GM12878 (cell line): ENCODE measurements around the gene ACTL7A. TPM values are rescaled to one million over a fixed set of nuclear protein-coding genes. Genes with fewer than 3 reads are reported as not detected.

Source experiments
- ATAC-seq: fragments of 200-7000 bp; cut with Tn5 transposase; 3 replicates; pipeline ENCODE4 v1.9.1; 2020; ENCODE audit warnings: mild to moderate bottlenecking, moderate library complexity
- BruUV-seq: library from RNA; stranded (reverse); fragments of 400-500 nt; replicated peaks from 2 replicates; lab custom pipeline; 2021; lab: Mats Ljungman, UMichigan
- CTCF ChIA-PET: fragments of 300-600 bp; sonication (Branson Sonifier 250); formaldehyde crosslinking; extraction: SDS; loops from one replicate; lab custom pipeline; 2021; ENCODE audit warnings: inconsistent platforms; lab: Yijun Ruan, JAX
- POLR2A ChIA-PET: fragments of 350-600 bp; formaldehyde crosslinking; extraction: SDS; loops from one replicate; lab custom pipeline; 2021; ENCODE audit warnings: inconsistent platforms; lab: Charles Lee
- RAD21 ChIA-PET: fragments of 300-600 bp; sonication (Branson Sonifier 250); formaldehyde crosslinking; loops from one replicate; lab custom pipeline; 2023; ENCODE audit warnings: antibody characterized with exemption; ENCODE audit not compliant: unreplicated experiment; lab: Charles Lee
- SMC1A ChIA-PET: fragments of 300-600 bp; sonication (Branson Sonifier 250); formaldehyde crosslinking; loops from one replicate; lab custom pipeline; 2023; ENCODE audit not compliant: unreplicated experiment, uncharacterized antibody; lab: Charles Lee
- DNase-seq: peaks from one replicate; pipeline ENCODE4 v3.0.0-alpha.2; 2011; ENCODE audit warnings: low read depth, low spot score
- FAIRE-seq: peaks from 3 replicates; lab custom pipeline; 2011; peaks lifted over from hg19 to GRCh38; lab: Jason Lieb, UNC
- H2AFZ ChIP-seq: 2 replicates; pipeline ENCODE4 v1.6.0; 2011; ENCODE audit warnings: low read depth, low read length, control low read depth; ENCODE audit not compliant: control insufficient read depth
- H3K27ac ChIP-seq: 2 replicates; pipeline ENCODE4 v1.5.1; 2011; ENCODE audit warnings: control low read depth; ENCODE audit not compliant: control insufficient read depth, insufficient read depth
- H3K27me3 ChIP-seq, 2 experiments: replicated peaks in 1 of 2; 2 replicates each; pipeline versions ENCODE4 v1.6.0 to v1.6.1; 2011; ENCODE audit warnings: low read length in 1 of 2; ENCODE audit not compliant: control insufficient read depth in 2 of 2, insufficient read depth in 2 of 2
- H3K36me3 ChIP-seq, 2 experiments: 2 replicates each; pipeline ENCODE4 v1.5.1; 2011; ENCODE audit warnings: low read length in 1 of 2; ENCODE audit not compliant: control insufficient read depth in 2 of 2, insufficient read depth in 2 of 2
- H3K4me1 ChIP-seq: 2 replicates; pipeline ENCODE4 v1.6.1; 2011; ENCODE audit warnings: mild to moderate bottlenecking, low read length, moderate library complexity, mixed read lengths; ENCODE audit not compliant: control insufficient read depth, insufficient read depth
- H3K4me2 ChIP-seq: 2 replicates; pipeline ENCODE4 v1.6.0; 2011; ENCODE audit warnings: control low read depth; ENCODE audit not compliant: control insufficient read depth, insufficient read depth
- H3K4me3 ChIP-seq: fragments of 200-600 bp; sonication (generic); 2 replicates; pipeline ENCODE4 v1.5.1; 2016
- H3K79me2 ChIP-seq: 2 replicates; pipeline ENCODE4 v1.6.0; 2011; ENCODE audit warnings: low read length; ENCODE audit not compliant: control insufficient read depth, insufficient read depth
- H3K9ac ChIP-seq: 2 replicates; pipeline ENCODE4 v1.8.0; 2011; ENCODE audit warnings: low read length, control low read depth, mixed read lengths; ENCODE audit not compliant: control insufficient read depth, insufficient read depth
- H3K9me3 ChIP-seq: replicated peaks from 3 replicates; pipeline ENCODE4 v1.5.1; 2011; ENCODE audit warnings: mild to moderate bottlenecking, low read length; ENCODE audit not compliant: control insufficient read depth, insufficient read depth
- H4K20me1 ChIP-seq: 2 replicates; pipeline ENCODE4 v1.6.0; 2011; ENCODE audit not compliant: control insufficient read depth, insufficient read depth
- BMI1 ChIP-seq: fragments of 450-650 bp; IDR thresholded peaks from 2 replicates; pipeline ENCODE4 v1.6.1; 2016; ENCODE audit warnings: mild to moderate bottlenecking, moderate library complexity, borderline replicate concordance
- CREB1 ChIP-seq: IDR thresholded peaks from 2 replicates; pipeline ENCODE4 v1.6.1; 2012; ENCODE audit warnings: low read depth, mild to moderate bottlenecking, inconsistent platforms
- IKZF2 ChIP-seq, 2 experiments: fragments of 450-650 bp; IDR thresholded peaks; 2 replicates each; pipeline ENCODE4 v1.6.1; 2017; ENCODE audit warnings: mild to moderate bottlenecking in 2 of 2, moderate library complexity in 2 of 2
- MYB ChIP-seq: fragments of 150-350 bp; IDR thresholded peaks from 2 replicates; pipeline ENCODE4 v1.6.1; 2014; ENCODE audit warnings: mild to moderate bottlenecking, low read depth, low read length, borderline replicate concordance
- MYC ChIP-seq: IDR thresholded peaks from 2 replicates; pipeline ENCODE4 v1.6.1; 2011; ENCODE audit warnings: mild to moderate bottlenecking, low read length, moderate library complexity, inconsistent platforms; ENCODE audit not compliant: insufficient read depth, insufficient replicate concordance, insufficient read length, severe bottlenecking
- NFIC ChIP-seq: IDR thresholded peaks from 2 replicates; pipeline ENCODE4 v1.6.1; 2012; ENCODE audit warnings: low read depth, mild to moderate bottlenecking, inconsistent platforms, low read length, moderate library complexity
- NR2C1 ChIP-seq: fragments of 450-650 bp; IDR thresholded peaks from 2 replicates; pipeline ENCODE4 v1.6.1; 2017; ENCODE audit warnings: antibody characterized with exemption, mild to moderate bottlenecking, moderate library complexity
- PBX3 ChIP-seq: IDR thresholded peaks from 2 replicates; pipeline ENCODE4 v1.6.1; 2011; ENCODE audit warnings: mild to moderate bottlenecking, low read depth, low read length, moderate library complexity; ENCODE audit not compliant: insufficient replicate concordance
- RFX5 ChIP-seq: IDR thresholded peaks from 2 replicates; pipeline ENCODE4 v1.6.1; 2011; ENCODE audit warnings: low read depth, low read length, improper control_type of control experiment
- SUZ12 ChIP-seq: fragments of 200-600 bp; sonication (generic); IDR thresholded peaks from one replicate; pipeline ENCODE4 v1.6.1; 2018; ENCODE audit warnings: antibody characterized with exemption, mild to moderate bottlenecking; ENCODE audit not compliant: unreplicated experiment
- TCF12 ChIP-seq: IDR thresholded peaks from 2 replicates; pipeline ENCODE4 v1.6.1; 2011; ENCODE audit warnings: low read depth, mild to moderate bottlenecking, low read length
- YBX1 ChIP-seq: fragments of 450-650 bp; IDR thresholded peaks from 2 replicates; pipeline ENCODE4 v1.6.1; 2016; ENCODE audit warnings: antibody characterized with exemption
- ZNF24 ChIP-seq: fragments of 450-650 bp; IDR thresholded peaks from 2 replicates; pipeline ENCODE4 v1.6.1; 2017; ENCODE audit warnings: antibody characterized with exemption, mild to moderate bottlenecking
- ZNF622 ChIP-seq: fragments of 450-650 bp; IDR thresholded peaks from 2 replicates; pipeline ENCODE4 v1.6.1; 2017; ENCODE audit warnings: mild to moderate bottlenecking, inconsistent platforms
- WGBS: methylation state at CpG from one replicate; pipeline ENCODE4 v1.1.6; 2016; ENCODE audit warnings: low lambda C conversion rate; ENCODE audit not compliant: insufficient replicate concordance, insufficient coverage; ENCODE audit errors: missing lambda C conversion rate; 5-methylcytosine and 5-hydroxymethylcytosine counted together
- in situ Hi-C: fragments of 300-500 bp; cut with MboI; formaldehyde crosslinking; loops from 9 replicates; pipeline ENCODE4 v1.14.3; 2018; ENCODE audit warnings: mixed read lengths
- intact Hi-C: fragments of 100-400 bp; cut with micrococcal nuclease; formaldehyde crosslinking; loops from one replicate; pipeline ENCODE4 v1.14.2; 2022; ENCODE audit not compliant: unreplicated experiment
- polyA plus RNA-seq, 11 experiments: library from polyadenylated mRNA; depleted of rRNA in 4 of 11; unstranded in 6 of 11; stranded (reverse) in 5 of 11; fragments of >200 nt; fragmentation: Nextera tagmentation in 4 of 11; fragmentation: Illumina TruSeq in 1 of 11; extraction: Ambion mirVana in 4 of 11; extraction: Trizol in 1 of 11; gene quantifications; 1 replicate in 1 of 11; 2 replicates in 10 of 11; pipeline versions ENCODE4 v1.2.1 to v1.2.3, GENCODE V29; 2011 to 2016; ENCODE audit warnings: inconsistent platforms in 2 of 11, missing spikeins in 2 of 11, low read depth in 1 of 11
- total RNA-seq, 4 experiments: library from RNA; depleted of rRNA in 3 of 4; stranded (reverse); fragments of >200 nt in 3 of 4; fragmentation: Illumina TruSeq in 1 of 4; extraction: Trizol in 1 of 4; gene quantifications; 2 replicates each; pipeline versions ENCODE4 v1.2.1 to v1.2.3, GENCODE V29; 2013 to 2021
- TF ChIP-seq, protein P1 (sequence below): fragments of 450-650 bp; IDR thresholded peaks from 2 replicates; pipeline ENCODE4 v1.6.1; 2016; ENCODE audit warnings: mild to moderate bottlenecking, moderate library complexity, borderline replicate concordance
- TF ChIP-seq, protein P2 (sequence below), 3 experiments: IDR thresholded peaks in 2 of 3; conservative IDR thresholded peaks in 1 of 3; 2 replicates each; pipeline ENCODE4 v1.5.1; 2011; ENCODE audit warnings: low read depth in 3 of 3, low read length in 3 of 3, mild to moderate bottlenecking in 3 of 3, control low read depth in 2 of 3, moderate library complexity in 2 of 3, inconsistent platforms in 1 of 3, mixed read lengths in 1 of 3; ENCODE audit not compliant: control insufficient read depth in 2 of 3, insufficient read depth in 1 of 3; ENCODE audit errors: extremely low read depth in 1 of 3

The ACTL7A gene
- total and polyA plus RNA-seq, 10 of the 15 experiments (the other 5 are each of a cell fraction or from before 2014, with no cell fraction given) = not detected

DNA sequence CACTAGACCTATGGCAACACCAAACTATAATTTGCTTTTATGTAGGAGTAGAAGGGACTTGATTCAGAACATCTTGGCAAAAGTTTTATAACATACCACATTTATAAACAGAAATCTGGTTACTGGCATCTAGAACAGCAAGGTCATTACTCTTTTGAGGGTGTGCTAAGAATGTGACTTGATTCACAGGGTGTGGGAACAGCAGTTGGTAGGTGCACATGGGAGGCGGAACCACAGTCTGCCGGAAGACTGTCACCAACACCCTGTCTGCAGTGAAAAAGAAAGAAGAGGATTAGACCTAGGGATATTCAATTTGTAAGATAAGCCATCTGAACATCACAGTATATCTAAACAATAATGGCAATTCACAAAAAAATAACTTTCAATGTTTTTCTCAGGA, 48.8 kb downstream of the ACTL7A start (continued):
- no peak for TF ChIP-seq MYC

DNA sequence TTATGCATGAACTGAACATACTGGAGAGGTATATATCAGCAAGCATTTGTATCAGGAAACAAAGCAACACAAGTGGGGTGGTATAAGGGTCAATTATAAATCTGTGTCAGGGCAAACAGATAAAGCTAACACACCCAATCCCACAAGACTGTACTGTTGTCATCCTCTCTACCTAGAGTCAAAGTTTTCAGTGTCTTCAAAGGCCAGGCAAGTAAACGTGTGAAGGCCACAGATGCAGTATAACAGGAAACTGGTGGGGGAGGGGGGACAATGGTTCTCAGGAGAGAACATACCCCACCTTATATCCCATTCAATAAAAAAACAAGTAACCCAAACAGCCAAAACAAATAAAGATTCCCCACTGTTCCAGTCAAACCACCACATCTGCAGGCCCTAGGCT, 49.8 kb downstream of the ACTL7A start:
- no peak overlapping the region for H3K4me3 ChIP-seq
- WGBS = 39% methylated on average over 1 of the region's 1 CpG
- H3K9me3 ChIP-seq = no peaks in the 10 kb centered on the region
- no peaks in the 10 kb centered on the region for H3K4me1 ChIP-seq
- RAD21 ChIA-PET = no interaction called here
- H3K9ac ChIP-seq = no peak overlapping the region
- BruUV-seq = no TSS peak
- no peaks in the 10 kb centered on the region for H4K20me1 ChIP-seq
- DNase-seq = no peak
- H3K27me3 ChIP-seq = no peaks in the 10 kb centered on the region
- no peak overlapping the region for H3K4me2 ChIP-seq
- CTCF ChIA-PET = no interaction called here
- no peak for FAIRE-seq
- SMC1A ChIA-PET = interaction anchor here (0.6 kb wide), 1 partner anchor 414 kb away, joined by 4 read pairs; no protein-coding TSS in a partner anchor
- no peak for ATAC-seq
- H3K36me3 ChIP-seq = peaks cover 4 to 12% of the 10 kb centered on the region in 2 experiments
- in situ Hi-C loops (no loop called here), intact Hi-C loops (no loop called here)
- no peak overlapping the region for H2AFZ ChIP-seq
- POLR2A ChIA-PET = no interaction called here
- H3K27ac ChIP-seq = no peak overlapping the region
- no peaks in the 10 kb centered on the region for H3K79me2 ChIP-seq
- TF ChIP-seq PBX3 (no peak), IKZF2 (IDR thresholded peaks at IDR 0.05) (no peak), CREB1 (no peak), SUZ12 (no peak), ZNF622 (no peak), NR2C1 (no peak), TCF12 (no peak), RFX5 (no peak), BMI1 (no peak), NFIC (no peak), MYB (no peak), ZNF24 (no peak), YBX1 (no peak)
- TF ChIP-seq, protein P1, sequence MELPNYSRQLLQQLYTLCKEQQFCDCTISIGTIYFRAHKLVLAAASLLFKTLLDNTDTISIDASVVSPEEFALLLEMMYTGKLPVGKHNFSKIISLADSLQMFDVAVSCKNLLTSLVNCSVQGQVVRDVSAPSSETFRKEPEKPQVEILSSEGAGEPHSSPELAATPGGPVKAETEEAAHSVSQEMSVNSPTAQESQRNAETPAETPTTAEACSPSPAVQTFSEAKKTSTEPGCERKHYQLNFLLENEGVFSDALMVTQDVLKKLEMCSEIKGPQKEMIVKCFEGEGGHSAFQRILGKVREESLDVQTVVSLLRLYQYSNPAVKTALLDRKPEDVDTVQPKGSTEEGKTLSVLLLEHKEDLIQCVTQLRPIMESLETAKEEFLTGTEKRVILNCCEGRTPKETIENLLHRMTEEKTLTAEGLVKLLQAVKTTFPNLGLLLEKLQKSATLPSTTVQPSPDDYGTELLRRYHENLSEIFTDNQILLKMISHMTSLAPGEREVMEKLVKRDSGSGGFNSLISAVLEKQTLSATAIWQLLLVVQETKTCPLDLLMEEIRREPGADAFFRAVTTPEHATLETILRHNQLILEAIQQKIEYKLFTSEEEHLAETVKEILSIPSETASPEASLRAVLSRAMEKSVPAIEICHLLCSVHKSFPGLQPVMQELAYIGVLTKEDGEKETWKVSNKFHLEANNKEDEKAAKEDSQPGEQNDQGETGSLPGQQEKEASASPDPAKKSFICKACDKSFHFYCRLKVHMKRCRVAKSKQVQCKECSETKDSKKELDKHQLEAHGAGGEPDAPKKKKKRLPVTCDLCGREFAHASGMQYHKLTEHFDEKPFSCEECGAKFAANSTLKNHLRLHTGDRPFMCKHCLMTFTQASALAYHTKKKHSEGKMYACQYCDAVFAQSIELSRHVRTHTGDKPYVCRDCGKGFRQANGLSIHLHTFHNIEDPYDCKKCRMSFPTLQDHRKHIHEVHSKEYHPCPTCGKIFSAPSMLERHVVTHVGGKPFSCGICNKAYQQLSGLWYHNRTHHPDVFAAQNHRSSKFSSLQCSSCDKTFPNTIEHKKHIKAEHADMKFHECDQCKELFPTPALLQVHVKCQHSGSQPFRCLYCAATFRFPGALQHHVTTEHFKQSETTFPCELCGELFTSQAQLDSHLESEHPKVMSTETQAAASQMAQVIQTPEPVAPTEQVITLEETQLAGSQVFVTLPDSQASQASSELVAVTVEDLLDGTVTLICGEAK = no peak
- TF ChIP-seq, protein P2, sequence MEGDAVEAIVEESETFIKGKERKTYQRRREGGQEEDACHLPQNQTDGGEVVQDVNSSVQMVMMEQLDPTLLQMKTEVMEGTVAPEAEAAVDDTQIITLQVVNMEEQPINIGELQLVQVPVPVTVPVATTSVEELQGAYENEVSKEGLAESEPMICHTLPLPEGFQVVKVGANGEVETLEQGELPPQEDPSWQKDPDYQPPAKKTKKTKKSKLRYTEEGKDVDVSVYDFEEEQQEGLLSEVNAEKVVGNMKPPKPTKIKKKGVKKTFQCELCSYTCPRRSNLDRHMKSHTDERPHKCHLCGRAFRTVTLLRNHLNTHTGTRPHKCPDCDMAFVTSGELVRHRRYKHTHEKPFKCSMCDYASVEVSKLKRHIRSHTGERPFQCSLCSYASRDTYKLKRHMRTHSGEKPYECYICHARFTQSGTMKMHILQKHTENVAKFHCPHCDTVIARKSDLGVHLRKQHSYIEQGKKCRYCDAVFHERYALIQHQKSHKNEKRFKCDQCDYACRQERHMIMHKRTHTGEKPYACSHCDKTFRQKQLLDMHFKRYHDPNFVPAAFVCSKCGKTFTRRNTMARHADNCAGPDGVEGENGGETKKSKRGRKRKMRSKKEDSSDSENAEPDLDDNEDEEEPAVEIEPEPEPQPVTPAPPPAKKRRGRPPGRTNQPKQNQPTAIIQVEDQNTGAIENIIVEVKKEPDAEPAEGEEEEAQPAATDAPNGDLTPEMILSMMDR (IDR thresholded peaks at IDR 0.05 in 2 of 3, conservative IDR thresholded peaks at IDR 0.05 in 1 of 3; ENCODE audit: control insufficient read depth in 2 of 3, extremely low read depth in 1 of 3, insufficient read depth in 1 of 3, low read depth in 3 of 3, low read length in 3 of 3) = no peak
